ENCODE data around the gene PUM2. TPM values are rescaled to one million over a fixed set of nuclear protein-coding genes. Genes with fewer than 3 reads are reported as not detected.
"Not testable (repeated sequence)": the region's sequence is repeated elsewhere in the genome, so short reads cannot be mapped to it uniquely, and the experiment has no call there.

Gene PUM2
- total RNA-seq, 1 experiment from 2014 or later = 104 TPM

DNA sequence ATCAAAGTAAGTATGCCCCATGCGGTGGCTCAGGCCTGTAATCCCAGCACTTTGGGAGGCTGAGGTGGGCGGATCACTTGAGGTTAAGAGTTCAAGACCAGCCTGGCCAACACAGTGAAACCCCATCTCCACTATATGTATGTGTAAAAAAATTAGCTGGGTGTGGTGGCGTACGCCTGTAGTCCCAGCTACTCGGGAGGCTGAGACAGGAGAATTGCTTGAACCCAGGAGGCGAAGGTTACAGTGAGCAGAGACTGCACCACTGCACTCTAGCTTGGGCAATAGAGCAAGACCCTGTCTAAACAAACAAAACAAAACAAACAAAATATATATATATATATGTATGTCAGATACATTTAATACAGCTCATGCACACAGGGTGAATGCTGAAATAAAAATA, 82.3 kb downstream of the PUM2 start:
- CTCF ChIA-PET = not testable (repeated sequence)
- peaks cover 27% of the 10 kb centered on the region for H3K36me3 Mint-ChIP-seq

DNA sequence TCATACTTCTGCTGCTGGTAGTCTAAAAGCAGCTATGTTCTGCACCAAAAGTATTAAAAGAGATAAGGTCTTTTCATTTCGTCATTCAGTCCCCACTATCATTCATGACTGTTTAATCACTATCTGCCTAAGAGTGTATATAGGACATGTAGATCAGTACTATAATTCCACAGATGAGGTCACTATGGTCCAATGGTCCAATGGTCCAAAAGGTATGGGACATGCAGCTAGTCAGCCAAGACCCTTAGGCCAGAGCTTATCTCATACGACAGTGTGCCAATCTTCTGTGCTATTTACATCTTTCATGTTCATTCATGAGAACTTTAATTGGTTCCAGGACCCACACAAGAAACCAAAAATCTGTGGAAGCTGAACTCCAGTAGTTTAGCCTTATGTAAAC, 83.1 kb downstream of the PUM2 start:
- Mint-ChIP-seq H3K4me3 (no peak overlapping the region), H3K27ac (no peak overlapping the region), H3K9me3 (no peaks in the 10 kb centered on the region), H3K27me3 (ENCODE audit: low read depth) (no peaks in the 10 kb centered on the region), H3K4me1 (no peaks in the 10 kb centered on the region), H3K36me3 (peaks cover 29% of the 10 kb centered on the region)
- ATAC-seq = no peak
- ChIA-PET CTCF (no interaction called here), POLR2A (no interaction called here)
- TF ChIP-seq ESRRA (CRISPR knock-in tag; IDR thresholded peaks at IDR 0.05; ENCODE audit: borderline replicate concordance) (no peak), GTF2I (CRISPR knock-in tag; conservative IDR thresholded peaks at IDR 0.05) (no peak), ZNF423 (CRISPR knock-in tag; IDR thresholded peaks at IDR 0.05) (no peak), ZNF121 (CRISPR knock-in tag; IDR thresholded peaks at IDR 0.05) (no peak), SP1 (CRISPR knock-in tag; conservative IDR thresholded peaks at IDR 0.05) (no peak), KAT7 (CRISPR knock-in tag; IDR thresholded peaks at IDR 0.05; ENCODE audit: borderline replicate concordance) (no peak), ZNF416 (CRISPR knock-in tag; IDR thresholded peaks at IDR 0.05) (no peak), JUN (CRISPR knock-in tag; IDR thresholded peaks at IDR 0.05) (no peak), ETV6 (CRISPR knock-in tag; IDR thresholded peaks at IDR 0.05) (no peak), IRF2 (CRISPR knock-in tag; IDR thresholded peaks at IDR 0.05; ENCODE audit: borderline replicate concordance, low read depth) (no peak)
- TF ChIP-seq, protein P1, sequence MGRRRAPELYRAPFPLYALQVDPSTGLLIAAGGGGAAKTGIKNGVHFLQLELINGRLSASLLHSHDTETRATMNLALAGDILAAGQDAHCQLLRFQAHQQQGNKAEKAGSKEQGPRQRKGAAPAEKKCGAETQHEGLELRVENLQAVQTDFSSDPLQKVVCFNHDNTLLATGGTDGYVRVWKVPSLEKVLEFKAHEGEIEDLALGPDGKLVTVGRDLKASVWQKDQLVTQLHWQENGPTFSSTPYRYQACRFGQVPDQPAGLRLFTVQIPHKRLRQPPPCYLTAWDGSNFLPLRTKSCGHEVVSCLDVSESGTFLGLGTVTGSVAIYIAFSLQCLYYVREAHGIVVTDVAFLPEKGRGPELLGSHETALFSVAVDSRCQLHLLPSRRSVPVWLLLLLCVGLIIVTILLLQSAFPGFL (CRISPR knock-in tag; IDR thresholded peaks at IDR 0.05; ENCODE audit: borderline replicate concordance) = no peak
- TF ChIP-seq, protein P2, sequence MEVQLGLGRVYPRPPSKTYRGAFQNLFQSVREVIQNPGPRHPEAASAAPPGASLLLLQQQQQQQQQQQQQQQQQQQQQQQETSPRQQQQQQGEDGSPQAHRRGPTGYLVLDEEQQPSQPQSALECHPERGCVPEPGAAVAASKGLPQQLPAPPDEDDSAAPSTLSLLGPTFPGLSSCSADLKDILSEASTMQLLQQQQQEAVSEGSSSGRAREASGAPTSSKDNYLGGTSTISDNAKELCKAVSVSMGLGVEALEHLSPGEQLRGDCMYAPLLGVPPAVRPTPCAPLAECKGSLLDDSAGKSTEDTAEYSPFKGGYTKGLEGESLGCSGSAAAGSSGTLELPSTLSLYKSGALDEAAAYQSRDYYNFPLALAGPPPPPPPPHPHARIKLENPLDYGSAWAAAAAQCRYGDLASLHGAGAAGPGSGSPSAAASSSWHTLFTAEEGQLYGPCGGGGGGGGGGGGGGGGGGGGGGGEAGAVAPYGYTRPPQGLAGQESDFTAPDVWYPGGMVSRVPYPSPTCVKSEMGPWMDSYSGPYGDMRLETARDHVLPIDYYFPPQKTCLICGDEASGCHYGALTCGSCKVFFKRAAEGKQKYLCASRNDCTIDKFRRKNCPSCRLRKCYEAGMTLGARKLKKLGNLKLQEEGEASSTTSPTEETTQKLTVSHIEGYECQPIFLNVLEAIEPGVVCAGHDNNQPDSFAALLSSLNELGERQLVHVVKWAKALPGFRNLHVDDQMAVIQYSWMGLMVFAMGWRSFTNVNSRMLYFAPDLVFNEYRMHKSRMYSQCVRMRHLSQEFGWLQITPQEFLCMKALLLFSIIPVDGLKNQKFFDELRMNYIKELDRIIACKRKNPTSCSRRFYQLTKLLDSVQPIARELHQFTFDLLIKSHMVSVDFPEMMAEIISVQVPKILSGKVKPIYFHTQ (CRISPR knock-in tag; IDR thresholded peaks at IDR 0.05) = no peak
- TF ChIP-seq, protein P3, sequence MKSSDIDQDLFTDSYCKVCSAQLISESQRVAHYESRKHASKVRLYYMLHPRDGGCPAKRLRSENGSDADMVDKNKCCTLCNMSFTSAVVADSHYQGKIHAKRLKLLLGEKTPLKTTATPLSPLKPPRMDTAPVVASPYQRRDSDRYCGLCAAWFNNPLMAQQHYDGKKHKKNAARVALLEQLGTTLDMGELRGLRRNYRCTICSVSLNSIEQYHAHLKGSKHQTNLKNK (CRISPR knock-in tag; IDR thresholded peaks at IDR 0.05) = no peak
- TF ChIP-seq, protein P4, sequence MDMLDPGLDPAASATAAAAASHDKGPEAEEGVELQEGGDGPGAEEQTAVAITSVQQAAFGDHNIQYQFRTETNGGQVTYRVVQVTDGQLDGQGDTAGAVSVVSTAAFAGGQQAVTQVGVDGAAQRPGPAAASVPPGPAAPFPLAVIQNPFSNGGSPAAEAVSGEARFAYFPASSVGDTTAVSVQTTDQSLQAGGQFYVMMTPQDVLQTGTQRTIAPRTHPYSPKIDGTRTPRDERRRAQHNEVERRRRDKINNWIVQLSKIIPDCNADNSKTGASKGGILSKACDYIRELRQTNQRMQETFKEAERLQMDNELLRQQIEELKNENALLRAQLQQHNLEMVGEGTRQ (CRISPR knock-in tag; IDR thresholded peaks at IDR 0.05) = no peak
- TF ChIP-seq, protein P5, sequence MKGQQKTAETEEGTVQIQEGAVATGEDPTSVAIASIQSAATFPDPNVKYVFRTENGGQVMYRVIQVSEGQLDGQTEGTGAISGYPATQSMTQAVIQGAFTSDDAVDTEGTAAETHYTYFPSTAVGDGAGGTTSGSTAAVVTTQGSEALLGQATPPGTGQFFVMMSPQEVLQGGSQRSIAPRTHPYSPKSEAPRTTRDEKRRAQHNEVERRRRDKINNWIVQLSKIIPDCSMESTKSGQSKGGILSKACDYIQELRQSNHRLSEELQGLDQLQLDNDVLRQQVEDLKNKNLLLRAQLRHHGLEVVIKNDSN (CRISPR knock-in tag; IDR thresholded peaks at IDR 0.05) = no peak
- TF ChIP-seq, protein P6, sequence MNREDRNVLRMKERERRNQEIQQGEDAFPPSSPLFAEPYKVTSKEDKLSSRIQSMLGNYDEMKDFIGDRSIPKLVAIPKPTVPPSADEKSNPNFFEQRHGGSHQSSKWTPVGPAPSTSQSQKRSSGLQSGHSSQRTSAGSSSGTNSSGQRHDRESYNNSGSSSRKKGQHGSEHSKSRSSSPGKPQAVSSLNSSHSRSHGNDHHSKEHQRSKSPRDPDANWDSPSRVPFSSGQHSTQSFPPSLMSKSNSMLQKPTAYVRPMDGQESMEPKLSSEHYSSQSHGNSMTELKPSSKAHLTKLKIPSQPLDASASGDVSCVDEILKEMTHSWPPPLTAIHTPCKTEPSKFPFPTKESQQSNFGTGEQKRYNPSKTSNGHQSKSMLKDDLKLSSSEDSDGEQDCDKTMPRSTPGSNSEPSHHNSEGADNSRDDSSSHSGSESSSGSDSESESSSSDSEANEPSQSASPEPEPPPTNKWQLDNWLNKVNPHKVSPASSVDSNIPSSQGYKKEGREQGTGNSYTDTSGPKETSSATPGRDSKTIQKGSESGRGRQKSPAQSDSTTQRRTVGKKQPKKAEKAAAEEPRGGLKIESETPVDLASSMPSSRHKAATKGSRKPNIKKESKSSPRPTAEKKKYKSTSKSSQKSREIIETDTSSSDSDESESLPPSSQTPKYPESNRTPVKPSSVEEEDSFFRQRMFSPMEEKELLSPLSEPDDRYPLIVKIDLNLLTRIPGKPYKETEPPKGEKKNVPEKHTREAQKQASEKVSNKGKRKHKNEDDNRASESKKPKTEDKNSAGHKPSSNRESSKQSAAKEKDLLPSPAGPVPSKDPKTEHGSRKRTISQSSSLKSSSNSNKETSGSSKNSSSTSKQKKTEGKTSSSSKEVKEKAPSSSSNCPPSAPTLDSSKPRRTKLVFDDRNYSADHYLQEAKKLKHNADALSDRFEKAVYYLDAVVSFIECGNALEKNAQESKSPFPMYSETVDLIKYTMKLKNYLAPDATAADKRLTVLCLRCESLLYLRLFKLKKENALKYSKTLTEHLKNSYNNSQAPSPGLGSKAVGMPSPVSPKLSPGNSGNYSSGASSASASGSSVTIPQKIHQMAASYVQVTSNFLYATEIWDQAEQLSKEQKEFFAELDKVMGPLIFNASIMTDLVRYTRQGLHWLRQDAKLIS (CRISPR knock-in tag; IDR thresholded peaks at IDR 0.05; ENCODE audit: borderline replicate concordance) = no peak
- TF ChIP-seq, protein P7, sequence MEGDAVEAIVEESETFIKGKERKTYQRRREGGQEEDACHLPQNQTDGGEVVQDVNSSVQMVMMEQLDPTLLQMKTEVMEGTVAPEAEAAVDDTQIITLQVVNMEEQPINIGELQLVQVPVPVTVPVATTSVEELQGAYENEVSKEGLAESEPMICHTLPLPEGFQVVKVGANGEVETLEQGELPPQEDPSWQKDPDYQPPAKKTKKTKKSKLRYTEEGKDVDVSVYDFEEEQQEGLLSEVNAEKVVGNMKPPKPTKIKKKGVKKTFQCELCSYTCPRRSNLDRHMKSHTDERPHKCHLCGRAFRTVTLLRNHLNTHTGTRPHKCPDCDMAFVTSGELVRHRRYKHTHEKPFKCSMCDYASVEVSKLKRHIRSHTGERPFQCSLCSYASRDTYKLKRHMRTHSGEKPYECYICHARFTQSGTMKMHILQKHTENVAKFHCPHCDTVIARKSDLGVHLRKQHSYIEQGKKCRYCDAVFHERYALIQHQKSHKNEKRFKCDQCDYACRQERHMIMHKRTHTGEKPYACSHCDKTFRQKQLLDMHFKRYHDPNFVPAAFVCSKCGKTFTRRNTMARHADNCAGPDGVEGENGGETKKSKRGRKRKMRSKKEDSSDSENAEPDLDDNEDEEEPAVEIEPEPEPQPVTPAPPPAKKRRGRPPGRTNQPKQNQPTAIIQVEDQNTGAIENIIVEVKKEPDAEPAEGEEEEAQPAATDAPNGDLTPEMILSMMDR (IDR thresholded peaks at IDR 0.05) = no peak
- DNase-seq (ENCODE audit: low spot score) = no peak

More for the DNA sequence above, 82.3 kb downstream of the PUM2 start:
- H3K4me1 Mint-ChIP-seq; ATAC-seq; H3K27me3 Mint-ChIP-seq (ENCODE audit: low read depth); H3K4me3 Mint-ChIP-seq; H3K27ac Mint-ChIP-seq; DNase-seq (ENCODE audit: low spot score); H3K9me3 Mint-ChIP-seq; POLR2A ChIA-PET: not testable (repeated sequence)
- 0 out of 2 replicates have a peak, but pooled peaks have one; percentile 50 for TF ChIP-seq ZNF121 (CRISPR knock-in tag; IDR thresholded peaks at IDR 0.05)
